ENCODE results near the gene CCDC180. TPM values are rescaled to one million over a fixed set of nuclear protein-coding genes. Genes with fewer than 3 reads are reported as not detected.

CCDC180 gene
- total RNA-seq, 1 experiment from 2014 or later, result 0.34 TPM

DNA sequence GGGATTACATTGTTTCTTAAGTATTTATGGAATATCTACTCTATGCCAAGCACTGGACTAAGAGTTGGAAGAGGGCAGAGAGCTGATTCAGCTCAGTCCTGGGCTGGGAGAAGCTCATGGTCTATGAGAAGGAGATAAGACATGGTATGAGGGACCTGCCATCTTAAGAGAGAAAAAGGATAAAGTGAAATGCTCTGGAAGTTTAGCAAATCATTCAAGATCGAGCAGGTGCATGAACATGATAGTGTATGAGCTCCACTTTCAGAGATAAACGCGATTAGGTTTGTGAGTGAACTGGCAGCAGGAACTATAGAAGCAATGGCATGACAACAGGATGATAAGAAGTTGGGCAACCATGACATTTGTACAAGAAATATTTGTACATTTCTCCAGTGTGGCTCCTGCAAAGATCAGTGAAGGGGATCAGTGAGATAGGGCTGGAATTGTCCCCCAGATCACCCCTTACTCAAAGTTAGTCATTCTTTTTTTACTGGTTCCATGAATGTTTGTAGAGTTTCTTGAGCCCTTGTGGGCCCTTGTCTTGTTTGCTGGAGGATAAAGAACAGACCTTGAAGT is 26.6 kb upstream of the CCDC180 start:
- no TSS peak for BruUV-seq (replicated peaks)
- ChIA-PET POLR2A (ENCODE audit: low non-redundant PET) (no interaction called here), CTCF (no interaction called here)
- Histone ChIP-seq H3K27me3 (replicated peaks; ENCODE audit: insufficient read depth, low read depth, low read length, poor library complexity) (no peaks in the 10 kb centered on the region), H3K36me3 (ENCODE audit: insufficient read depth, low read length, poor library complexity, severe bottlenecking) (no peaks in the 10 kb centered on the region), H3K4me1 (ENCODE audit: insufficient read depth, low read length, poor library complexity, severe bottlenecking) (no peaks in the 10 kb centered on the region), H3K4me3 (ENCODE audit: low read depth, low read length, poor library complexity, severe bottlenecking) (no peak overlapping the region), H3K27ac (ENCODE audit: low read depth, low read length, poor library complexity, severe bottlenecking) (no peak overlapping the region), H3K9me3 (ENCODE audit: low read depth, low read length, poor library complexity, severe bottlenecking) (peaks cover 3% of the 10 kb centered on the region)
- DNase-seq (ENCODE audit: low spot score), result no peak
- intact Hi-C loops (cut with micrococcal nuclease; ENCODE audit: unreplicated experiment), result no loop called here
- TF ChIP-seq, protein P1, sequence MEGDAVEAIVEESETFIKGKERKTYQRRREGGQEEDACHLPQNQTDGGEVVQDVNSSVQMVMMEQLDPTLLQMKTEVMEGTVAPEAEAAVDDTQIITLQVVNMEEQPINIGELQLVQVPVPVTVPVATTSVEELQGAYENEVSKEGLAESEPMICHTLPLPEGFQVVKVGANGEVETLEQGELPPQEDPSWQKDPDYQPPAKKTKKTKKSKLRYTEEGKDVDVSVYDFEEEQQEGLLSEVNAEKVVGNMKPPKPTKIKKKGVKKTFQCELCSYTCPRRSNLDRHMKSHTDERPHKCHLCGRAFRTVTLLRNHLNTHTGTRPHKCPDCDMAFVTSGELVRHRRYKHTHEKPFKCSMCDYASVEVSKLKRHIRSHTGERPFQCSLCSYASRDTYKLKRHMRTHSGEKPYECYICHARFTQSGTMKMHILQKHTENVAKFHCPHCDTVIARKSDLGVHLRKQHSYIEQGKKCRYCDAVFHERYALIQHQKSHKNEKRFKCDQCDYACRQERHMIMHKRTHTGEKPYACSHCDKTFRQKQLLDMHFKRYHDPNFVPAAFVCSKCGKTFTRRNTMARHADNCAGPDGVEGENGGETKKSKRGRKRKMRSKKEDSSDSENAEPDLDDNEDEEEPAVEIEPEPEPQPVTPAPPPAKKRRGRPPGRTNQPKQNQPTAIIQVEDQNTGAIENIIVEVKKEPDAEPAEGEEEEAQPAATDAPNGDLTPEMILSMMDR (conservative IDR thresholded peaks at IDR 0.05; ENCODE audit: low read depth, low read length), result no peak
- no peak for TF ChIP-seq EZH2 (IDR thresholded peaks at IDR 0.05; ENCODE audit: borderline replicate concordance, low read depth, low read length, poor library complexity, severe bottlenecking)

DNA sequence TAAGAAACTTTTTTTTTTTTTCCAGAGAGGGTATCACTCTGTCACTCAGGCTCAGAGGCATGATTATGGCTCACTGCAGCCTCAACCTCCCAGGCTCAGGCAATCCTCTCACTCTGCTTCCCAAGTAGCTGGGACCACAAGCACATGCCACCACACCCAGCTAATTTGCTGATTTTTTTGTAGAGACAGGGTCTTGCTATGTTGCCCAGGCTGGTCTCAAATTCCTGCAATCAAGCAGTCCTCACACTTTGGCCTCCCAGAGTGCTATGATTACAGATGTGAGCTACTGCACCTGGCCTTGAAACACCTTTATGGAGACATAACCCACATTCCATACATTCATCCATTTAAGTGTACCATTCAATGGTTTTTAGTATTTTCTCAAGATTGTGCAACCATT is 23.7 kb upstream of the CCDC180 start:
- ChIA-PET CTCF (no interaction called here), POLR2A (ENCODE audit: low non-redundant PET) (no interaction called here)
- Histone ChIP-seq H3K27me3 (replicated peaks; ENCODE audit: insufficient read depth, low read depth, low read length, poor library complexity) (no peaks in the 10 kb centered on the region), H3K27ac (ENCODE audit: low read depth, low read length, poor library complexity, severe bottlenecking) (no peak overlapping the region), H3K4me3 (ENCODE audit: low read depth, low read length, poor library complexity, severe bottlenecking) (no peak overlapping the region), H3K4me1 (ENCODE audit: insufficient read depth, low read length, poor library complexity, severe bottlenecking) (no peaks in the 10 kb centered on the region), H3K9me3 (ENCODE audit: low read depth, low read length, poor library complexity, severe bottlenecking) (peaks cover 3% of the 10 kb centered on the region), H3K36me3 (ENCODE audit: insufficient read depth, low read length, poor library complexity, severe bottlenecking) (no peaks in the 10 kb centered on the region)
- DNase-seq (ENCODE audit: low spot score), result no peak
- BruUV-seq (replicated peaks), result no TSS peak
- TF ChIP-seq, protein P1 (conservative IDR thresholded peaks at IDR 0.05; ENCODE audit: low read depth, low read length), result no peak
- no peak for TF ChIP-seq EZH2 (IDR thresholded peaks at IDR 0.05; ENCODE audit: borderline replicate concordance, low read depth, low read length, poor library complexity, severe bottlenecking)
- intact Hi-C loops (cut with micrococcal nuclease; ENCODE audit: unreplicated experiment), result no loop called here

DNA sequence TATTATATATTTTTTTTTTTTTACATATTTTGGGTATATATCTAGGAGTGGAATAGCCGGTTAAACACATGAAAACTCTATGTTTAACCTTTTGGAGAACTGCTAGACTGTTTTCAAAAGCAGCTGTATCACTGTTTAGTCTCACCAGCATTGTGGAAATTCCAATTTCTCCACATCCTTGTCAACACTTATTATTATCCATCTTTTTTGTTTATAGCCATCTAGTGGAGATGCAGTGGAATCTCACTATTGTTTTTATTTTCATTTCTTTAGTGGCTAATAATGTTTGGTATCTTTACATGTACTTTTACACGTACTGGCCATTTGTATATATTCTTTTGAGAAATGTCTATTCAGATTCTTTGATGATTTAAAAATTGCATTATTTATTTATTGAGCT is 22.7 kb upstream of the CCDC180 start:
- TF ChIP-seq, protein P1 (conservative IDR thresholded peaks at IDR 0.05; ENCODE audit: low read depth, low read length), result no peak; the same call in 1 of the 2 replicates
- TF ChIP-seq EZH2 (IDR thresholded peaks at IDR 0.05; ENCODE audit: borderline replicate concordance, low read depth, low read length, poor library complexity, severe bottlenecking), result no peak
- no TSS peak for BruUV-seq (replicated peaks)
- POLR2A ChIA-PET (ENCODE audit: low non-redundant PET), result no interaction called here
- Histone ChIP-seq H3K27me3 (replicated peaks; ENCODE audit: insufficient read depth, low read depth, low read length, poor library complexity) (no peaks in the 10 kb centered on the region), H3K9me3 (ENCODE audit: low read depth, low read length, poor library complexity, severe bottlenecking) (peaks cover 3% of the 10 kb centered on the region), H3K27ac (ENCODE audit: low read depth, low read length, poor library complexity, severe bottlenecking) (no peak overlapping the region), H3K4me3 (ENCODE audit: low read depth, low read length, poor library complexity, severe bottlenecking) (no peak overlapping the region), H3K36me3 (ENCODE audit: insufficient read depth, low read length, poor library complexity, severe bottlenecking) (no peaks in the 10 kb centered on the region), H3K4me1 (ENCODE audit: insufficient read depth, low read length, poor library complexity, severe bottlenecking) (no peaks in the 10 kb centered on the region)
- no peak for DNase-seq (ENCODE audit: low spot score)
- CTCF ChIA-PET, result no interaction called here
- intact Hi-C loops (cut with micrococcal nuclease; ENCODE audit: unreplicated experiment), result no loop called here
